GM21423 (cell line): Measurements from ENCODE around the gene SMARCD1.

Source experiments
- ATAC-seq: cut with Tn5 transposase; IDR thresholded peaks from one replicate; pipeline ENCODE4 v1.9.1; 2021; ENCODE audit warnings: mild to moderate bottlenecking, moderate library complexity; ENCODE audit not compliant: unreplicated experiment

The SMARCD1 gene

GRCh38 chr12:50102646-50103309, 17.6 kb downstream of the SMARCD1 start:
- ATAC-seq: no peak

DNA sequence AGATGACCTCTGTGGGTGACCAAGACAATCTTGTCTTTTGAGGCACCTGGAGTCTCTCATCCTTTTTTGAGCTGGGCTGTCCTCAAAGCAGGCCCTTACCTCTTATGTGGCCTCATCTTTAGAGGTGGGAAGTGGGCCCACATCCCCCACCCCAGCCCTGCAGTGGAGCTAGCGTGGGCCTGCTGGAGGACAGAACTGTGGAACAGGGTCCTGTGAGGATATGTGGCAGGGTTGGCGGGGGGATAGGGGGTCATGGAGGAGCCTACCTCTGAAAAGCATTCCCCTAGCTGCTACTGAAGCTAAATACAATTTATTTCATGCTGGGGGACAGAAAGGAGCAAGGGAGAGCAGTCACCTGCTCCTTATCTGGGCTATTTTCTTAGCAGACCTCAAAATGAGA, 18.2 kb downstream of the SMARCD1 start:
- no peak for ATAC-seq

GRCh38 chr12:50103767-50104321, 18.7 kb downstream of the SMARCD1 start, which contains the start of gene GPD1:
GPD1 (plus strand) TSS chr12:50104008; CDS start chr12:50104051, 43 bp downstream.
- ATAC-seq: no peak

DNA sequence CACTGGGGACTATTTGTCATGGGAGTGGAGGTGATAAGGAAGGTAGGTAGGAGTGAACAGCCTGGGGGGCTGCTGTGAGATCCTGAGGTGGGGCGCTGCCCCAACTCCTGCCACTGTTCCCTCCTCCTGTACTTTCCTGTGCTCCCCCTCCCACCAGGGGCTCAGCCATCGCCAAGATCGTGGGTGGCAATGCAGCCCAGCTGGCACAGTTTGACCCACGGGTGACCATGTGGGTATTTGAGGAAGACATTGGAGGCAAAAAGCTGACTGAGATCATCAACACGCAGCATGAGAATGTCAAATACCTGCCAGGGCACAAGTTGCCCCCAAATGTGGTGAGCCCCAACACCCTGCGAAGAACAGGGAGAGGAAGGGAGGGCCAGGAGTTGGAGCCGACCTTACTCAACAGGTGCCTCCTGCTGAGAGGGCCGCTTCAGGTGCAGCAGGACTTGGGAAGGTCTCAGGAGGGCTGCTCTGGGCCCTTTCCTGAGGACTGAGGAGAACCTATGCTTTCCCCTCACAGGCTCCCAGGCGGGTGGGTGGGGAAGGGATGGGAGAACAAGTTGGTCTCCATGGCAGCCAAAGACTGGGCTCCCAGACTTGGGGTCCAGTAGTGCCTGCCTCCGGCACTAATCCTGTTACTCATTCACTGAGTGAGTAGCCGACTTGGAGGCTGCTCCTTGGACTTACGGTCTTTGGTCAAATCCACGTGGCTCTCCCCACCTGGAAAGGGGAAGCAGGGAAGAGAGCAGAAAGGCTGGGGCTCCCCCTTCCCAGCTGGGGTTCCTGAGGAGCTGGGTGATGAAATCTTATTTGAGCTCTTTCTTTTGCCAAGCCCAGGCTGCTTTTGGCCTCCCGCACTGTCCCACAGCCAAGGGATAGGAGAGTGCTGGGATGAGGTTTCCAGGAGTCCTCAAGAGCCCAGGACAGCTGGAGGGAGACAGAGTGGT, 19.6 kb downstream of the SMARCD1 start:
- no peak for ATAC-seq

GRCh38 chr12:50105913-50106450, 20.8 kb downstream of the SMARCD1 start:
- no peak for ATAC-seq

DNA sequence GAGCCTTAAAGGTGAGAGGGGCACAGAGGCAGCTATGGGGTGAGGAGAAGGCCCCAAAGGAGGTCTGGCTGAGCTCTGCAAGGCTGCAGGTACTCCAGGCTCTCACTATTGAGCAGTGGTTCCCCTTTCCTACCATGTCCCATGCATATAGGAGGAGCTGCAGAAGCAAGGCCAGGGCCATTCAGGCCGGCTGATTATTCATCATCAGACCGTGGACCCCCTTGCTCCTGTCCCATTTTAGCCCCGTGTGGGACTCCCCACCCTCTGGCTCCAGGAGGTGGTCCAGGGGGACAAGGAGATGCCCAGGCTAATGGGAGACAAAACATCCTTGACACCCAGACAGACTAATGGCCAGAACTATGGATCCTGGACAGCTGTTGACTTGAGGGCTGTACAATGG, 21.8 kb downstream of the SMARCD1 start:
- ATAC-seq: no peak

DNA sequence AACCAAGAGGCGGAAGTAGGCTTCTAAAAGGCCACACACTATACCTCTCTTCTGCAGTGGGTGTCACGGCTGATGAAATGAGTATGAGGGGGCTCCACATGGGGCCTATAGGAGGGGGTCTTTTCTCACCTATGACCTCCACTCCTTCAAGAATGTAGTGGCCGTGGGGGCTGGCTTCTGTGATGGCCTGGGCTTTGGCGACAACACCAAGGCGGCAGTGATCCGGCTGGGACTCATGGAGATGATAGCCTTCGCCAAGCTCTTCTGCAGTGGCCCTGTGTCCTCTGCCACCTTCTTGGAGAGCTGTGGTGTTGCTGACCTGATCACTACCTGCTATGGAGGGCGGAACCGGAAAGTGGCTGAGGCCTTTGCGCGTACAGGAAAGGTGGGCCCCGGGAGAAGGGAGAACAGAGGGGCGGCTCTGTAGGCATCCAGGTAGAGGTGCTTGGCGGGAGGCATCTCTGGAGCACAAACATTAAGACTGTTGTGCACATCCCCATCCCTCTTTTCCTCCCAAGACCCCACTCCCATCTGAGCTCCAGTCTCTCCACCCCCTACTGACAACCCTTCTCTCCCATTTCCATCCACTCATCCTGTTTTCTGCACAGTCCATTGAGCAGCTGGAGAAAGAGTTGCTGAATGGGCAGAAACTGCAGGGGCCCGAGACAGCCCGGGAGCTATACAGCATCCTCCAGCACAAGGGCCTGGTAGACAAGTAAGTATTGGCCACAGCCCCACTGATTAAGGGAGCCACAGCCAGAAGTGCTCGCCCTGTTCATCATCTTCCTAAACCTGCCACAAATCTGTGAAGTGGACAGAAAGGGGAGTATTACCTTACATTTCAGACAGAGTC, 22.5 kb downstream of the SMARCD1 start:
- no peak for ATAC-seq

GRCh38 chr12:50109319-50109718, 24.2 kb downstream of the SMARCD1 start:
- no peak for ATAC-seq

GRCh38 chr12:50110127-50110761, 25.1 kb downstream of the SMARCD1 start:
- no peak for ATAC-seq

DNA sequence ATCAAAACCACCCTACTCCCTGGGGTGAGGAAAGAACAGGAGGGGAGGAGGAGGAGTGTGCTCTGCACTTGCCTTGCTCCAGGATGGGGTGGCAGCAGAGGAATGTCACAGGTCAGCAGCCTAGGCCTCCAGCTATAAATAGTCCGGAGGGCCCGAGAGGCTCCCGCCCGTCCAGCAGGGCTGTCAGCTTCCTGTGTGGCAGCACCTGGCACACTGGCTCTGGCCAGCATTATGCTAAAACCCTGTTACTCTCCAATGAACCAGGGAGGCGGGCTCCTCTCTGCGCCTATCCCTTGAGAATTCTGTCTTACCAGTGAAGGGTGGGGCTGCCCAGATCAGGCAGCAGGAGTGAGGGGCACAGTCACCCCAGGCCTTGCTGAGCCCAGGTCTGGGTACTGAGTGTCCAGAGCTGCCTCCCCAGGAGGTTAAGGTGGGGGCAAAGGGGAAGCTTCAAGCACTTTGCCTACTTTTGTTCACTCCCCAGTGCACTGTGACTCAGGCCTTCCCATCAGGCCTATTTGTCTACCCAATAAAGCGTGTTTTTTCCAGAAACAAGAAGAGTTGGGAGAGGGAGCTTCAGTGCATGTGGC, 25.7 kb downstream of the SMARCD1 start:
- no peak for ATAC-seq

DNA sequence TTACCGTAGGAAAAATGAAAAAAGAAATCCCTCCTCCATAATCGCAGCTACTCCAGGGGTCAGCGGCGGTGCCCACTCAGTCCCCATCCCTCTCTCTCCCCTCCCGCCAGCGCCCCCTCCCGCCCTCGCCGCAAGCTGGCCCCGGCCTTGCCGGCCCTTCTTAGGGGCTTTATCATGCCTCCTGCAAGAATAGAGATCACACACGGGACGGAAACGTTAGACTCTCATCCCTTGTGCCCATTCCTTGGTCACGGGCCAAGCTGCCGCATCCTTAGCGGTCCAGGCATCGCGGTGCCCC, 26.2 kb downstream of the SMARCD1 start:
- ATAC-seq: no peak

DNA sequence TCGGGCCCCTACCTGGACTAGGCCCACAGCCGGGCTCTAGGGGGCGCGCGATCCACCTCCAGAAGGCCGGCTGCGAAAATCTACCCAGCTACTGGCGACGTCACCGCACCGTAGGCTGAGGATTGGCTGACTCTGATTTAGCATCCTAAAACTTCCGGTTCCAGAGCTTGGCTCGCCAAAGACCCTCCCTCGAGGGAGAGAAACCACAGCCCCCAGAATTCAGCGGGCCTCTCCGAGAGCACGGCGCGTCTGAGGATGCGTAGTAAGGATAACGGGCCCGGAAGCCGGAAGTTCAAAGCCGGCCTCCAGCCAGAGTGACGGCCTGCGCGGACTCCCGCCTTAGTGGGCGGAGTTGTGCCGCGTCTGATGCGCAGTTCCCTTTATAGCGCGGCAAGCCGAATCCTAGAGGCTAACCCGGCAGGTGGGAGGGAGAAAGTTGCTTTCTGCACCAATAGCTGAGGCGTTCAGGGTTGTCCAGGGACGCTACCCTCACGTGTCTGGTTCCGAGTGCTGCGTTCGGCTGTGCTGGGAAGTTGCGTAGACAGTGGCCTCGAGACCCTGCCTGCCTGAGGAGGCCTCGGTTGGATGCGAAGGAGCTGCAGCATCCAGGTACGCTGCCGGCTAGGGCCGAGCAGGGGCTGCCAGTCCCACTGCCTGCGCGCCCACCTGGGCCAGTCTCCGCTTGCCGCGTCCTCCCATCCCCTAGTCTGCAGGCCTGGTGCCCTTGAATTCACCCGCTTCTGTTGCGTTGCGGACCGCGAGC, 26.7 kb downstream of the SMARCD1 start, which contains the start of gene COX14:
TSS of gene COX14 (plus strand) at position 544 of the 763 bp plus-strand sequence. CDS start 7,808 bp downstream, outside the sequence.
- ATAC-seq: peak; percentile 81

- ATAC-seq: no peak
Measured at GRCh38 chr12:50112456-50113218, 27.5 kb downstream of the SMARCD1 start.

GRCh38 chr12:50117057-50117622, 32.0 kb downstream of the SMARCD1 start:
- no peak for ATAC-seq

DNA sequence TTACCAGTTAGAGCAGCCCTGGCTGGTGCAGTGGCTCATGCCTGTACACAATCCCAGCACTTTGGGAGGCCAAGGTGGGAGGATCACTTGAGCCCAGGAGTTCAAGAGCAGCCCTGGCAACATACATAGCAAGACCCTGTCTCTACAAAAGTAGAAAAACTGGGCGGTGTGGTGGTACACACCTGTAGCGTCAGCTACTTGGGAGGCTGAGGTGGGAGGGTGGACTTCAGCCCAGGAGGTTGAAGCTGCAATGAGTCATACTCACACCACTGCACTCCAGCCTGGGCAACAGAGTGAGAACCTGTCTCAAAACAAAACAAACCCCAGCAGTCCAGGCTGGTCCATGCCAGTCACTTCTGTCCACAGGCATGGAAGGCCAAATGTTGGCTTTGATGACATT, 34.2 kb downstream of the SMARCD1 start:
- ATAC-seq: no peak

GRCh38 chr12:50120521-50120920, 35.4 kb downstream of the SMARCD1 start:
- ATAC-seq: no peak

DNA sequence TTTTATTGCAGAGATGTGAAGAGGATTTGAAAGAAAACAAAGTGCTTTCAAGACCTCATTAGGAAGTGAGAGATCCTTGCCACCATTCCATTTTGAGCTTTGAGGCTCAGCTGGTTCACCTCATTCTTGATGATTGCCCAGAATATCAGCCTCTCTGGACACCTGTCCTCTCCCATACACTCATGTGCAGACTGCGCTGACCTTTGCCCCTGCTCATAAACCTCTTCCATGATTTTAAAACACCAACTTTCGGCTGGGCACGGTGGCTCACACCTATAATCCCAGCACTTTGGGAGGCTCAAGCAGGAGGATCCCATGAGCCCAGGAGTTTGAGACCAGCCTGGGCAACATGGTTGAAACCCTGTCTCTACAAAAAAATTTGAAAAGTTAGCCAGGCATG, 35.8 kb downstream of the SMARCD1 start:
- no peak for ATAC-seq

- no peak for ATAC-seq
Measured at GRCh38 chr12:50121641-50122040, 36.5 kb downstream of the SMARCD1 start.
